Kidney capillary endothelial cell (primary cell): ENCODE measurements around the gene TMPRSS11F.
"Not testable (repeated sequence)": the region's sequence is repeated elsewhere in the genome, so short reads cannot be mapped to it uniquely, and the experiment has no call there.

Source experiments
- DNase-seq: peaks from one replicate; pipeline ENCODE4 v3.0.0-alpha.2; 2018; ENCODE audit warnings: low spot score

The TMPRSS11F gene

DNA sequence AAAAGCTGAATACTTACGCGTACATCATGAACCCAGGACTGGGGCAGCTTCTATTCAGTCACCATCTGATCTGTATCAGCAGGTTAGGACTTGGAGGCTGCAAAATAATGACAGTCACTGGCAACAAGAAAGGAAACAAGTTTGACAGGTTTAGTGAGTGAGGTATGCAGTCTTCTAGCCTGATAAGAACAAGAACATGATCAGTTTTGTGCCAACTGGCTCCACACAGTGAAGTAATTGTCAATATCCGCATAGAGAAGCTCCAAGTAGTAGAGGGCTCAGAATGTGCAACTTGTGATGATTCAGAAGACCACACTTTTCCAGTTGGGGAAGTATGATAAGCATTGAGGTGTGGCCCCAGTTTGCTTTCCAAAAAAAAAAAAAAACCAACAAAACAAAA lies at the start of gene TMPRSS11F:
Gene TMPRSS11F, minus strand, starts transcription at position 77 of the 400 bp plus-strand sequence. Its CDS starts 49 bp downstream, at position 28.
- no peak for DNase-seq

- no peak for DNase-seq
These were observed 47.2 kb upstream of the TMPRSS11F start for GRCh38 chr4:68176904-68177303.

GRCh38 chr4:68176500-68176899 lies 46.8 kb upstream of the TMPRSS11F start:
- no peak for DNase-seq

GRCh38 chr4:68175562-68176155 lies 46.0 kb upstream of the TMPRSS11F start:
- peak; percentile 51 for DNase-seq

DNA sequence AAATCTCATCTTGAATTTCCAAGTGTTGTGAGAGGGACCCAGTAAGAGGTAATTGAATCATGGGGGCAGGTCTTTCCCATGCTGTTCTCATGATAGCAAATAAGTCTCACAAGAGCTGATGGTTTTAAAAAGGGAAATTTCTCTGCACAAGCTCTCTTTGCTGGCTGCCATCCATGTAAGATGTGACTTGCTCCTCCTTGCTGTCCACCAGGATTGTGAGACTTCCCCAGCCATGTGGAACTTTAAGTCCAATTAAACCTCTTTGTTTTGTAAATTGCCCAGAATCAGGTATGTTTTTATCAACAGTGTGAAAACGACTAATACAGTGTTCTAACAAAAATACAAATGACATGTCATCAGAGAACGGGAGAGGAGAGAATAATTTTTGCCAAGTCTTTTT lies 44.7 kb upstream of the TMPRSS11F start:
- not testable (repeated sequence) for DNase-seq

DNA sequence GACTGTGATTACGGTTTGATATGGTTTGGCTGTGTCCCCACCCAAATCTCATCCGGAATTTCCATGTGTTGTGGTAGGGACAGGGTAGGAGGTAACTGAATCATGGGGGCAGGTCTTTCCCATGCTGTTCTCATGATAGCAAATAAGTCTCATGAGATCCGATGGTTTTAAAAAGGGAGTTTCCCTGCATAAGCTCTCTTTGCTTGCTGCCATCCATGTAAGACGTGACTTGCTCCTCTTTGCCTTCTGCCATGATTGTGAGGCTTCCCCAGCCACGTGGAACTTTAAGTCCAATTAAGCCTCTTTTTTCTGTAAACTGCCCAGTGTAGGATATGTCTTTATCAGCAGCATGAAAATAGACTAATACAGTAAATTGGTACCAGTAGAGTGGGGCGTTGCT lies 42.5 kb upstream of the TMPRSS11F start:
- DNase-seq = not testable (repeated sequence)

GRCh38 chr4:68167706-68168105 lies 38.0 kb upstream of the TMPRSS11F start:
- no peak for DNase-seq

- no peak for DNase-seq
These were observed 37.5 kb upstream of the TMPRSS11F start for GRCh38 chr4:68167166-68167565.

DNA sequence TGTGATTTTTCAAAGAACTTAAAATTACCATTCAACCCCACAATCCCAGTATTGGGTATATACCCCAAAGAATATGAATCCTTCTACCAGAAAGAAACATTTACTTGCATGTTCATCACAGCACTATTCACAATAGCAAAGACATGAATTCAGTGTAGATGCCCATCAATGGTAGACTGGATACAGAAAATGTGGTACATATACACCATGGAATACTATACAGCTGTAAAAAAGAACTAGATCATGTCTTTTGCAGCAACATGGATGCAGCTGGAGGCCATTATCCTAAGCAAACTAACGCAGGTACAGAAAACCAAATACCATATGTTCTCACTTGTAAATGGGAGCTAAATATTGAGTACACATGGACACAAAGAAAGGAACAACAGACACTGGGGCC lies 34.1 kb upstream of the TMPRSS11F start:
- no peak for DNase-seq

GRCh38 chr4:68162196-68162595 lies 32.5 kb upstream of the TMPRSS11F start:
- no peak for DNase-seq

DNA sequence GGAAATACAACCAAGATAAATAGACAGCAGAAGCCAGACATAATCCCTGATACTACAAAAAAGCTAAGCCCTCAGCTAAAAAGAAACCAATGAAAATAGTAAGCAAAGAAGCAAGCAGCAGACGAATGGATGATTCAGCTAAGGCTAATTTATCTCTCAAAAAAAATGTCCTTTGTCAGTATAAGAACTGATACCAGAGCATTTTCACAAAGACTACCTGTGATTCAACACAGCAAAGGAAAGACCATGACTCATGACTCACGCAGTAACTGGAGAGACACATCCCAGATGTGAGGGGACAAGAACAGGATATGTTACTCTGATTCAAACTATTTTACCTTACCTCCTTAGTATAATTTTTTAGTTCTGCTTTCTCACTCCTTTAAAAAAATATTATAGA lies 22.7 kb upstream of the TMPRSS11F start:
- peak; percentile 51 for DNase-seq

GRCh38 chr4:68148800-68149685 lies 19.4 kb upstream of the TMPRSS11F start:
- no peak for DNase-seq

- DNase-seq = no peak
These were observed 17.4 kb upstream of the TMPRSS11F start for GRCh38 chr4:68147079-68147478.

DNA sequence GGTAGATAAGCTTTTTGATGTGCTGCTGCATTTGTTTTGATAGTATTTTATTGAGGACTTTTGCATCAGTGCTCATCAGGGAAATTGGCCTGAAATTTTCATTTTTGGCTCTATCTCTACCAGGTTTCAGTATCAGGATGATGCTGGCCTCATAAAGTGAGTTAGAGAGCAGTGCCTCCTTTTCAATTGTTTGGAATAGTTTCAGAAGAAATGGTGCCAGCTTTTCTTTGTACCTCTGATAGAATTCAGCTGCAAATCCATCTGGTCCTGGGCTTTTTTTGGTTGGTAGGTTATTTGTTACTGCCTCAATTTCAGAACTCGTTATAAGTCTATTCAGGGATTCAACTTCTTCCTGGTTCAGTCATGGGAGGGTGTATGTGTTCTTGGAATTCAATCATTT lies 15.6 kb upstream of the TMPRSS11F start:
- no peak for DNase-seq

- DNase-seq = no peak
These were observed 12.2 kb upstream of the TMPRSS11F start for GRCh38 chr4:68141852-68142251.

- no peak for DNase-seq
These were observed 2.7 kb upstream of the TMPRSS11F start for GRCh38 chr4:68132342-68132741.

- no peak for DNase-seq
These were observed 5.4 kb downstream of the TMPRSS11F start for GRCh38 chr4:68124262-68124661.

GRCh38 chr4:68123525-68123924 lies 6.1 kb downstream of the TMPRSS11F start:
- no peak for DNase-seq

- DNase-seq = no peak
These were observed 9.7 kb downstream of the TMPRSS11F start for GRCh38 chr4:68119921-68120320.

GRCh38 chr4:68110441-68110840 lies 19.2 kb downstream of the TMPRSS11F start:
- no peak for DNase-seq

GRCh38 chr4:68109868-68110267 lies 19.8 kb downstream of the TMPRSS11F start:
- no peak for DNase-seq

- no peak for DNase-seq
These were observed 46.9 kb downstream of the TMPRSS11F start for GRCh38 chr4:68082758-68083157.

GRCh38 chr4:68079928-68080327 lies 49.7 kb downstream of the TMPRSS11F start:
- DNase-seq = peak; percentile 4

GRCh38 chr4:68077737-68078136 lies 51.9 kb downstream of the TMPRSS11F start:
- no peak for DNase-seq
